IMR-90 (cell line): ENCODE results near the gene PTPRN2.

Source experiments
- CEBPB ChIP-seq: IDR thresholded peaks from 2 replicates; pipeline ENCODE4 v1.6.1; 2012; ENCODE audit warnings: low read depth, low read length, improper control_type of control experiment
- CHD1 ChIP-seq: IDR thresholded peaks from 2 replicates; pipeline ENCODE4 v1.6.1; 2012; ENCODE audit warnings: low read depth, low read length, improper control_type of control experiment
- CTCF ChIP-seq: conservative IDR thresholded peaks from 2 replicates; pipeline ENCODE4 v1.5.1; 2012; ENCODE audit warnings: mild to moderate bottlenecking, low read depth, low read length, improper control_type of control experiment
- POLR2A ChIP-seq: IDR thresholded peaks from 2 replicates; pipeline ENCODE4 v1.6.1; 2012; ENCODE audit warnings: mild to moderate bottlenecking, low read depth, low read length
- RFX5 ChIP-seq: IDR thresholded peaks from 2 replicates; pipeline ENCODE4 v1.8.0; 2012; ENCODE audit warnings: low read depth, mild to moderate bottlenecking, low read length, moderate library complexity

GRCh38 chr7:157616931-157617330, 970.7 kb downstream of the PTPRN2 start:
- no peak for TF ChIP-seq POLR2A
- TF ChIP-seq CTCF: no peak
- no peak for TF ChIP-seq CHD1
- TF ChIP-seq RFX5: no peak
- no peak for TF ChIP-seq CEBPB
